Prostate gland (tissue), 2 donors: ENCODE data around the gene TROAP. TPM values are rescaled to one million over a fixed set of nuclear protein-coding genes. Genes with fewer than 3 reads are reported as not detected.

Source experiments
- DNase-seq: peaks from one replicate; pipeline ENCODE4 v3.0.0-alpha.2; 2019; ENCODE audit warnings: low spot score
- H3K27ac ChIP-seq, 2 donors: fragments of 200-600 bp; sonication (generic); 2 replicates each; pipeline ENCODE4 v1.5.1; 2017 to 2019
- H3K27me3 ChIP-seq: fragments of 200-600 bp; sonication (generic); replicated peaks from 2 replicates; pipeline ENCODE4 v1.5.1; 2019; ENCODE audit not compliant: insufficient read depth
- H3K36me3 ChIP-seq, 2 donors: fragments of 200-600 bp; sonication (generic); 1 replicate in 1 of 2; 2 replicates in 1 of 2; pipeline versions ENCODE4 v1.5.1 to v1.8.1; 2017 to 2019
- H3K4me1 ChIP-seq: fragments of 200-600 bp; sonication (generic); replicated peaks from 2 replicates; pipeline ENCODE4 v1.5.1; 2019
- H3K4me3 ChIP-seq, 2 donors: fragments of 200-600 bp; sonication (generic); 2 replicates each; pipeline ENCODE4 v1.5.1; 2017 to 2019
- H3K9me3 ChIP-seq: fragments of 200-600 bp; sonication (generic); 2 replicates; pipeline ENCODE4 v1.5.1; 2017
- CTCF ChIP-seq, 4 experiments: fragments of 200-600 bp in 2 of 4; fragments of 450-650 bp in 2 of 4; sonication (generic) in 2 of 4; IDR thresholded peaks; 1 replicate in 3 of 4; 2 replicates in 1 of 4; pipeline ENCODE4 v1.5.1; 2016 to 2019; ENCODE audit warnings: antibody characterized with exemption in 4 of 4, mild to moderate bottlenecking in 2 of 4, moderate library complexity in 2 of 4
- POLR2A ChIP-seq: fragments of 450-650 bp; IDR thresholded peaks from one replicate; pipeline ENCODE4 v1.6.1; 2016; ENCODE audit warnings: antibody characterized with exemption, mild to moderate bottlenecking
- POLR2AphosphoS5 ChIP-seq: sonication (generic); formaldehyde crosslinking; IDR thresholded peaks from one replicate; pipeline ENCODE4 v1.6.1; 2017; ENCODE audit warnings: antibody characterized with exemption
- WGBS: methylation state at CpG from one replicate; pipeline ENCODE4 v1.1.5; 2018; 5-methylcytosine and 5-hydroxymethylcytosine counted together
- intact Hi-C: fragments of 100-400 bp; cut with DNase I; formaldehyde crosslinking; loops from one replicate; pipeline ENCODE4 v1.14.2; 2022
- total RNA-seq, 2 donors: library from RNA; depleted of rRNA; stranded (reverse); fragments of >200 nt; gene quantifications; one replicate each; pipeline ENCODE4 v1.1.0, GENCODE V29; 2016

TROAP gene
- 1 to 10 TPM in 1 of 2 donors, under 1 TPM in 1; 0.46 to 5.2 TPM for total RNA-seq

GRCh38 chr12:49322708-49323523 is at the start of gene TROAP:
TSS of gene TROAP (plus strand) at chr12:49323255. CDS start at chr12:49323609, 354 bp downstream.
- under 1% methylated on average over 65 of the region's 65 CpGs for WGBS
- Histone ChIP-seq H3K9me3 (no peaks in the 10 kb centered on the region), H3K4me1 (no peaks in the 10 kb centered on the region), H3K4me3 (peak within 1 kb of the TSS; percentile 44 to 46), H3K27ac (peak within 1 kb of the TSS; percentile 36 to 48), H3K36me3 (no peaks in the 10 kb centered on the region), H3K27me3 (no peaks in the 10 kb centered on the region)
- TF ChIP-seq POLR2AphosphoS5 (peak; percentile 97), CTCF (IDR thresholded peaks at IDR 0.05) (peak in 2 of 4 experiments; percentile 6 to 27), POLR2A (peak; percentile 51)
- peak; percentile 97 for DNase-seq
- intact Hi-C loops: no loop called here

GRCh38 chr12:49273726-49274395 is 49.2 kb upstream of the TROAP start:
- Histone ChIP-seq H3K4me1 (no peaks in the 10 kb centered on the region), H3K4me3 (no peak overlapping the region), H3K27ac (no peak overlapping the region), H3K36me3 (peaks cover 0 to 22% of the 10 kb centered on the region in 2 donors), H3K9me3 (no peaks in the 10 kb centered on the region), H3K27me3 (no peaks in the 10 kb centered on the region)
- 91% methylated on average over 6 of the region's 6 CpGs for WGBS
- intact Hi-C loops: no loop called here
- DNase-seq: no peak
- TF ChIP-seq CTCF (IDR thresholded peaks at IDR 0.05) (no peak), POLR2AphosphoS5 (no peak), POLR2A (no peak)

- no peaks in the 10 kb centered on the region for H3K9me3 ChIP-seq
- H3K36me3 ChIP-seq: peaks cover 0 to 21% of the 10 kb centered on the region in 2 donors
- intact Hi-C loops: no loop called here
- 76% methylated on average over 7 of the region's 7 CpGs for WGBS
- no peaks in the 10 kb centered on the region for H3K4me1 ChIP-seq
- no peak for TF ChIP-seq POLR2A
- TF ChIP-seq CTCF (IDR thresholded peaks at IDR 0.05): no peak
- no peak for TF ChIP-seq POLR2AphosphoS5
- no peaks in the 10 kb centered on the region for H3K27me3 ChIP-seq
- H3K4me3 ChIP-seq: no peak overlapping the region
- no peak overlapping the region for H3K27ac ChIP-seq
- no peak for DNase-seq
These were observed 48.5 kb upstream of the TROAP start for GRCh38 chr12:49274396-49275069.

- Histone ChIP-seq H3K9me3 (no peaks in the 10 kb centered on the region), H3K4me3 (no peak overlapping the region), H3K27ac (no peak overlapping the region), H3K36me3 (peaks cover 0 to 3% of the 10 kb centered on the region in 2 donors), H3K4me1 (no peaks in the 10 kb centered on the region), H3K27me3 (no peaks in the 10 kb centered on the region)
- intact Hi-C loops: no loop called here
- 81% methylated on average over 13 of the region's 13 CpGs for WGBS
- no peak for DNase-seq
- TF ChIP-seq POLR2A (no peak), POLR2AphosphoS5 (no peak), CTCF (IDR thresholded peaks at IDR 0.05) (no peak)
These were observed 46.5 kb upstream of the TROAP start for GRCh38 chr12:49276304-49277290.
